Esophagus squamous epithelium (tissue), 4 donors: ENCODE results near the gene BANP.

Experiments
- CTCF ChIP-seq, 6 experiments: fragments of 450-650 bp in 4 of 6; fragments of 200-600 bp in 2 of 6; sonication (generic) in 2 of 6; IDR thresholded peaks; one replicate each; pipeline ENCODE4 v1.5.1; 2016 to 2019; ENCODE audit warnings: antibody characterized with exemption in 6 of 6, mild to moderate bottlenecking in 4 of 6, moderate library complexity in 4 of 6
- POLR2A ChIP-seq, 4 donors: fragments of 450-650 bp; IDR thresholded peaks; one replicate each; pipeline ENCODE4 v1.6.1; 2017; ENCODE audit warnings: antibody characterized with exemption in 4 of 4, mild to moderate bottlenecking in 4 of 4, moderate library complexity in 3 of 4

GRCh38 chr16:87929986-87930385 lies 21.2 kb upstream of the BANP start:
- no peak for TF ChIP-seq CTCF (IDR thresholded peaks at IDR 0.05)
- no peak for TF ChIP-seq POLR2A (IDR thresholded peaks at IDR 0.05)
